ENCODE data around the gene ESRRB. TPM values are rescaled to one million over a fixed set of nuclear protein-coding genes. Genes with fewer than 3 reads are reported as not detected.

The ESRRB gene
- total RNA-seq, 8 experiments from 2014 or later = 0.10 to 3.3 (median 1.1) TPM

- Histone ChIP-seq H3K4me1 (replicated peaks in 1 of 2) (peaks cover 29 to 36% of the 10 kb centered on the region in 2 donors), H3K27ac (peak overlapping the region; percentile 2 to 54), H3K4me3 (peak overlapping the region in 2 of 5 donors; percentile 2 to 25)
- in situ Hi-C loops (cut with MboI; ENCODE audit: low pct_unique_long_range_greater_than_20kb in 2 of 9, low sequenced_read_pairs in 9 of 9, unreplicated experiment in 9 of 9) = no loop called here
- WGBS, 10 experiments = 10 to 71% (median 43%) methylated on average over 1 to 13 of the region's 16 CpGs; no CpG with 5 or more reads in 2 of the 10 experiments
- peak; percentile 58 to 79 (median 66) for ATAC-seq (replicated peaks in 6 of 8)
Observed at GRCh38 chr14:76337635-76338545, 38.0 kb upstream of the ESRRB start.

DNA sequence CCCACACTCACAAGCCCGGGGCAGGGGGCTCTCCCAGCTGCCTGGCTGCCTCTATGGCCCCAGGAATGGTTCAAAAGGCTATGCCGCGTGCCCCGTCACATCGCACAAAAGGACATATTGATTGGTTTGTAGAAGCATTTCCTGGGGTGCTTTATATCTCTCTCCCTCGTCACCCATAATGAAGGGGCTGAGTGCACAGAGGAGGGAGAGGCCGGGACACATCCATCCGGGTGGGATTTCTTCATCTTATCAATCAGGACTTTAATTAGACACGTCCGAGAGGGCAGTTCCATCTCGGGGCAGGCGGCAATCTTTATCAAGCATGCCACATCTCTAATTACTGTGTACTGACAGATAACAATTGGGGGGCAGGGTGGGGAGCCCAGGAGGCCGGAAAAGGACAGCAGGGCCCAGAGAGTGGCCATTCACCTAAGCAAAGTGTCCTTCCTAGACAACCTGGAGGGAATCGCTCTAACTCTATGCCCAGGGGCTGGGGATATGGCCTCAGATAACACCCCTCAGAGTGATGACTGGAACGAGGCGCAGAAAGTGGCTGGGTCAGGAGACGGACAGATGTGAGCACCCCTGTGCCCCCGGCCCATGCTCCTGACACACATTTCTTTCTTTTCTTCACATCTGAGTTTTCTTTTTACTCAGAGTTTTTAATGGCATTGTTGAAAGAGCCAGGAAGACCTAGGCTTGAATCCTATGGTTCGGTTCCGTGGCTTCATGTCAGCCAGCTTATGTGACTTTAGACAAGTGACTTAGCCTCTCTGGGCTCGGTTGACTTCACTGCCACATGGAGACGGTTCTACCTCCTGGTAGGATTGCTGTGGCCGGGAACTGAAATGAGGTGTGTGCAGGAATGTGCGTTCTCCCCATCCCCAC, 36.0 kb upstream of the ESRRB start:
- in situ Hi-C loops (cut with MboI; ENCODE audit: low pct_unique_long_range_greater_than_20kb in 2 of 9, low sequenced_read_pairs in 9 of 9, unreplicated experiment in 9 of 9) = no loop called here
- H3K27ac ChIP-seq = peak overlapping the region in 1 of 2 donors; percentile 8
- H3K4me1 ChIP-seq (replicated peaks in 1 of 2) = peaks cover 21 to 27% of the 10 kb centered on the region in 2 donors
- WGBS, 10 experiments = 42 to 85% (median 62%) methylated on average over 4 to 20 of the region's 24 CpGs; no CpG with 5 or more reads in 5 of the 10 experiments
- no peak overlapping the region for H3K4me3 ChIP-seq
- ATAC-seq (replicated peaks in 6 of 8) = peak in 5 of 8 experiments; percentile 40 to 79 (median 64)

GRCh38 chr14:76343386-76343785, 32.6 kb upstream of the ESRRB start:
- in situ Hi-C loops (cut with MboI; ENCODE audit: low pct_unique_long_range_greater_than_20kb in 2 of 9, low sequenced_read_pairs in 9 of 9, unreplicated experiment in 9 of 9) = no loop called here
- ATAC-seq (replicated peaks in 6 of 8) = no peak
- 50 to 88% (median 74%) methylated on average over 1 to 4 of the region's 4 CpGs; no CpG with 5 or more reads in 2 of the 10 experiments for WGBS, 10 experiments

GRCh38 chr14:76346391-76347160, 29.4 kb upstream of the ESRRB start:
- peak overlapping the region; percentile 61 to 62 for H3K27ac ChIP-seq
- peak; percentile 11 to 91 (median 78) for ATAC-seq (replicated peaks in 6 of 8)
- no peak overlapping the region for H3K4me3 ChIP-seq
- peaks cover 21 to 30% of the 10 kb centered on the region in 2 donors for H3K4me1 ChIP-seq (replicated peaks in 1 of 2)
- in situ Hi-C loops (cut with MboI; ENCODE audit: low pct_unique_long_range_greater_than_20kb in 2 of 9, low sequenced_read_pairs in 9 of 9, unreplicated experiment in 9 of 9) = no loop called here
- WGBS, 10 experiments = 0 to 80% (median 15%) methylated on average over 1 to 4 of the region's 8 CpGs; no CpG with 5 or more reads in 4 of the 10 experiments

More at GRCh38 chr14:76343386-76343785, 32.6 kb upstream of the ESRRB start:
- no peak overlapping the region for H3K4me3 ChIP-seq
- H3K27ac ChIP-seq = no peak overlapping the region
- peaks cover 24 to 34% of the 10 kb centered on the region in 2 donors for H3K4me1 ChIP-seq (replicated peaks in 1 of 2)

- ATAC-seq (replicated peaks in 6 of 8) = peak in 7 of 8 experiments; percentile 57 to 92 (median 84)
- H3K27ac ChIP-seq = no peak overlapping the region
- in situ Hi-C loops (cut with MboI; ENCODE audit: low pct_unique_long_range_greater_than_20kb in 2 of 9, low sequenced_read_pairs in 9 of 9, unreplicated experiment in 9 of 9) = no loop called here
- H3K4me3 ChIP-seq = no peak overlapping the region
- 0 to 40% (median 14%) methylated on average over 2 to 5 of the region's 8 CpGs; no CpG with 5 or more reads in 6 of the 10 experiments for WGBS, 10 experiments
- H3K4me1 ChIP-seq (replicated peaks in 1 of 2) = peaks cover 30 to 32% of the 10 kb centered on the region in 2 donors
Observed at GRCh38 chr14:76348898-76349297, 27.0 kb upstream of the ESRRB start.

DNA sequence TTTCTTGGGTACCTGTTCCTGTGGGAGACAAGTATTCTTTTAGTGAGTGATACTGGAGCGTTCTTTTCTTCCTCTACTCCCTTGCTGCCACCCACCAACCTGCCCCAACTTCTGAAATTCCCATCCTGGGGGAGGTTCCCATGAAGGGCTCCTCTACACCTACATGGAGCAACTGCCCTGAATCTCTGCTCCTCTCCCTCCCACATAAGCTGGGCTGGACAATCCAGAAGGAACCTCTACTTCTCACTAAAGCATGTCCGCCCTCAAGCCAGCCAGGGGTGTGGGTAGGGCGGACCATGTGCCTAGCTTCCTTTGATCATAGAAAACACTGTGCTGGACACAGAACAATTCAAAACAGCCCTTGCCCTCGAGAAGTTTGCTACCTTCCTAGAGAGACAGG, 25.9 kb upstream of the ESRRB start:
- no peak for ATAC-seq (replicated peaks in 6 of 8)
- no peak overlapping the region for H3K4me3 ChIP-seq
- H3K4me1 ChIP-seq (replicated peaks in 1 of 2) = peaks cover 30 to 32% of the 10 kb centered on the region in 2 donors
- no peak overlapping the region for H3K27ac ChIP-seq
- in situ Hi-C loops (cut with MboI; ENCODE audit: low pct_unique_long_range_greater_than_20kb in 2 of 9, low sequenced_read_pairs in 9 of 9, unreplicated experiment in 9 of 9) = loop anchor here in 5 of 9 experiments (10.0 to 25.0 kb wide), 2 partner anchors 288 to 295 kb away; no protein-coding TSS in a partner anchor
- WGBS, 10 experiments = 40 to 68% (median 57%) methylated on average over 1 to 3 of the region's 4 CpGs; no CpG with 5 or more reads in 7 of the 10 experiments

DNA sequence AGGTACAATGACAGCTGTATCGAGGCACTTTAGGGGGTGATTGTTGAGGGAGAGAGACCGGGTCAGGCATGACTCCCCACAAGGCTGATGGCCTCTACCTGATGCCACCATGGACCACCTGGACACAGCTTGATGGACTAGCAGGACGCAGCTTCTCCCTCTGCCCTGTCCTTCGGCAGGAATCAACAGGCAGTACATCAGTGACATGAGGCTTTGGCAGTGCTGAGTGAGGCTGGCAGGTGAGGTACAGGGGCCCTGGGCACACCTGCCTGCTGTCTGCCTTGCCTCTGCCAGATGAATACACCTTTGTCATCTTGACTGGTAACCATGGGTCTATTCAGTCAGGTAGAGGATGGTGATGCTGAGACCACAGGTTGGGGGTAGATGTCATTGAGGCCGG, 25.3 kb upstream of the ESRRB start:
- in situ Hi-C loops (cut with MboI; ENCODE audit: low pct_unique_long_range_greater_than_20kb in 2 of 9, low sequenced_read_pairs in 9 of 9, unreplicated experiment in 9 of 9) = loop anchor here in 5 of 9 experiments (10.0 to 25.0 kb wide), 2 partner anchors 288 to 296 kb away; no protein-coding TSS in a partner anchor
- H3K4me3 ChIP-seq = no peak overlapping the region
- ATAC-seq (replicated peaks in 6 of 8) = no peak
- WGBS, 10 experiments = 60 to 100% (median 83%) methylated on average over 1 to 2 of the region's 5 CpGs; no CpG with 5 or more reads in 6 of the 10 experiments
- H3K4me1 ChIP-seq (replicated peaks in 1 of 2) = peaks cover 30 to 32% of the 10 kb centered on the region in 2 donors
- H3K27ac ChIP-seq = no peak overlapping the region

DNA sequence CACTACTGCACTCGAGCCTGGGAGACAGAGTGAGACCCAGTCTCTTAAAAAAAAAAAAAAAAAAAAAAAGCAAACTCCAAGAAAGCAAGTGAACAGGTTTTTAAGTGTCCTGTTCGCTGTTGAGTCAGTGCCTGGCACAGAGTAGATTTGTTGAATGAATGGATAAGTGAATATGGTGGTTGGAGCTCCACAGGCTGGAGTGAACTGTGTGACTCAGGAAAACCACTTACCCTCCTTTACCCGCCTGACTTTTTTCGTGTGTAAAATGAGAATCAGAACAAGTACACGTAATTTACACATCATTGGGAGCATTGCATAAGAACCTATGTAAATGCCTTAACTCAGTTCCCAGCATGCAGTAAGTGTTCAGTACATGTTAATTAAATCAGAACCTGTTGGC, 24.0 kb upstream of the ESRRB start:
- no peak overlapping the region for H3K27ac ChIP-seq
- ATAC-seq (replicated peaks in 6 of 8) = no peak
- peaks cover 20 to 22% of the 10 kb centered on the region in 2 donors for H3K4me1 ChIP-seq (replicated peaks in 1 of 2)
- WGBS, 10 experiments = 63 to 100% (median 74%) methylated on average over 1 to 5 of the region's 5 CpGs; no CpG with 5 or more reads in 2 of the 10 experiments
- no peak overlapping the region for H3K4me3 ChIP-seq
- in situ Hi-C loops (cut with MboI; ENCODE audit: low pct_unique_long_range_greater_than_20kb in 2 of 9, low sequenced_read_pairs in 9 of 9, unreplicated experiment in 9 of 9) = loop anchor here in 5 of 9 experiments (10.0 to 25.0 kb wide), 2 partner anchors 290 to 297 kb away; no protein-coding TSS in a partner anchor

DNA sequence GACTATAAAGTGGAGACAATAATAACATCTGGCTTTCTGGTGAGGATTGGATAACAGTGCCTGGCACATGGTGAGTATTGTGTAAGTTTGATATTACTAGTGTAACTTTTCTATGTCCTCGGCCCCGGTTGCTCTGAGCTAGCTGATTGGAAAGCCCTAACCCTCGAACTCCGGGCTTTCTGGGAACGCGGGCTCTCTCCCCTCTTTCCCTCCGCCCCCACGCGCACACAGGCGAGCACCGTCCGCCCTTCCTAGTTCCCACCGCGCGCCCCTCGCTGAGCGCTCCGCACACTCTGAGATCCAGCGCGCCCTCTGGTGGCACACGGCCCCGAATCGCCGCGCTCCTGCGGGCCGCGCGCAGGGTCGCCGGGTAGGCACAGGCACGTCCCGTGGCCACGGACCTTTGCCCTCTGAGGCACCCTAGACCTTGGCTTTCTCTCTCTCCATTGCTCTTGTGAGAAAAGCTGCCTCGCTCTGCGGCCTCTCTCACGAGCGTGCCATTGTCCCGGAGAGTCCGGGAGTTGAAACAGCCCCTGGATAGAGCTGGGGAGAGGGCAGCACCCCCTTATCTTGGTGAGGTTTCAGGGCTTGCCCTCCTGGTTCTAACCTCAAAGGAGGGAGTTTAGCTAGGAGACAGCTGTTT, 23.2 kb upstream of the ESRRB start:
- WGBS, 10 experiments = 0 to 100% (median 11%) methylated on average over 1 to 20 of the region's 40 CpGs; no CpG with 5 or more reads in 6 of the 10 experiments
- Histone ChIP-seq H3K4me3 (peak overlapping the region in 1 of 5 donors; percentile 8), H3K4me1 (replicated peaks in 1 of 2) (peaks cover 16 to 19% of the 10 kb centered on the region in 2 donors), H3K27ac (no peak overlapping the region)
- peak; percentile 39 to 98 (median 44) for ATAC-seq (replicated peaks in 6 of 8)
- in situ Hi-C loops (cut with MboI; ENCODE audit: low pct_unique_long_range_greater_than_20kb in 2 of 9, low sequenced_read_pairs in 9 of 9, unreplicated experiment in 9 of 9) = loop anchor here in 5 of 9 experiments (10.0 to 25.0 kb wide), 2 partner anchors 290 to 298 kb away; no protein-coding TSS in a partner anchor

GRCh38 chr14:76354310-76354709, 21.6 kb upstream of the ESRRB start:
- 60 to 100% (median 80%) methylated on average over 1 to 3 of the region's 4 CpGs; no CpG with 5 or more reads in 4 of the 10 experiments for WGBS, 10 experiments
- no peak overlapping the region for H3K4me3 ChIP-seq
- H3K27ac ChIP-seq = no peak overlapping the region
- no peak for ATAC-seq (replicated peaks in 6 of 8)
- peaks cover 1 to 11% of the 10 kb centered on the region in 2 donors for H3K4me1 ChIP-seq (replicated peaks in 1 of 2)
- in situ Hi-C loops (cut with MboI; ENCODE audit: low pct_unique_long_range_greater_than_20kb in 2 of 9, low sequenced_read_pairs in 9 of 9, unreplicated experiment in 9 of 9) = loop anchor here in 5 of 9 experiments (10.0 to 25.0 kb wide), 2 partner anchors 292 to 300 kb away; no protein-coding TSS in a partner anchor

DNA sequence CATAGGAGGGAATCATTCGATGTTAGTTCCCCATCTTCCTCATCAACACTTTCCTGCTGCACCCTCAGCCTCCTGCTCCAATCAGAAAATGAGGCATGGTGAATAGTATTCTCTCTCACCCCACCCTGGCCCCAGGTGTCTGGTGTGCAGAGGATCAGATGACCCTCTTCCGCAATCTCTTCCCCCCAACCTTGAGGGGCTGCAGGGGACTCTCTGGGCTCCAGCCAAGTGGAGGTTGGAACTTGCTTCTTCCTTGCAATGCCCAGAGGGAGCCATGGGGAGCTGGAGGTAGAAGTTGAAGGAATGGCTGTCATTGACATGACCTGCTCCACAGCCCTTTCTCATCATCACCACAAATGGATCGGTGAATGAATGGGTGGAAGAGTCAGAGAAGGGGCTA, 20.2 kb upstream of the ESRRB start:
- WGBS, 10 experiments = 73 to 100% (median 94%) methylated on average over 1 to 3 of the region's 3 CpGs; no CpG with 5 or more reads in 5 of the 10 experiments
- in situ Hi-C loops (cut with MboI; ENCODE audit: low pct_unique_long_range_greater_than_20kb in 2 of 9, low sequenced_read_pairs in 9 of 9, unreplicated experiment in 9 of 9) = loop anchor here in 5 of 9 experiments (10.0 to 25.0 kb wide), 2 partner anchors 293 to 301 kb away; no protein-coding TSS in a partner anchor
- Histone ChIP-seq H3K27ac (no peak overlapping the region), H3K4me1 (replicated peaks in 1 of 2) (peaks cover 0 to 11% of the 10 kb centered on the region in 2 donors), H3K4me3 (no peak overlapping the region)
- no peak for ATAC-seq (replicated peaks in 6 of 8)

All from motor neuron (in vitro differentiated cells).